AG09319 (cell line): ENCODE data around the gene KIF1B.

Experiments
- DNase-seq: peaks from one replicate; pipeline ENCODE4 v3.0.0-alpha.2; 2010; ENCODE audit warnings: low read depth; ENCODE audit errors: extremely low read depth
- CTCF ChIP-seq: IDR thresholded peaks from 2 replicates; pipeline ENCODE4 v1.5.1; 2011; ENCODE audit warnings: low read depth, mild to moderate bottlenecking, inconsistent platforms, low read length, moderate library complexity

The KIF1B gene

GRCh38 chr1:10209590-10209904, 823 bp upstream of the KIF1B start:
- no peak for DNase-seq

GRCh38 chr1:10210841-10211804, 753 bp downstream of the KIF1B start:
- no peak for TF ChIP-seq CTCF
- peak; percentile 92 for DNase-seq

More at GRCh38 chr1:10209590-10209904, 823 bp upstream of the KIF1B start:
- no peak for TF ChIP-seq CTCF

GRCh38 chr1:10211805-10212410, 1.5 kb downstream of the KIF1B start:
- DNase-seq: no peak

GRCh38 chr1:10212476-10212875, 2.1 kb downstream of the KIF1B start:
- TF ChIP-seq CTCF: no peak
- DNase-seq: no peak

More at GRCh38 chr1:10211805-10212410, 1.5 kb downstream of the KIF1B start:
- TF ChIP-seq CTCF: no peak

GRCh38 chr1:10213186-10213705, 2.9 kb downstream of the KIF1B start:
- no peak for DNase-seq
- TF ChIP-seq CTCF: no peak

GRCh38 chr1:10216090-10216749, 5.8 kb downstream of the KIF1B start:
- no peak for TF ChIP-seq CTCF
- DNase-seq: no peak
